Forelimb muscle (tissue), 1 donor: ENCODE measurements around the gene ZNF503. TPM values are rescaled to one million over a fixed set of nuclear protein-coding genes. Genes with fewer than 3 reads are reported as not detected.

ENCODE experiments used
- DNase-seq: peaks from one replicate; pipeline ENCODE4 v3.0.0-alpha.2; 2013; ENCODE audit warnings: low read depth
- polyA plus RNA-seq: library from polyadenylated mRNA; unstranded; fragments of 120-200 nt; gene quantifications from one replicate; pipeline ENCODE4 v1.2.1, GENCODE V29; 2013; ENCODE audit not compliant: insufficient read length

Gene ZNF503
- polyA plus RNA-seq: 10.8 TPM

- peak; percentile 91 for DNase-seq
These were observed at the start of gene ZNF503 for GRCh38 chr10:75401569-75402485. TSS of gene ZNF503 (minus strand) at chr10:75401764. CDS start at chr10:75401419, 345 bp downstream.

- DNase-seq: no peak
These were observed 49.4 kb upstream of the ZNF503 start for GRCh38 chr10:75450644-75451640.

- DNase-seq: no peak
These were observed 48.5 kb upstream of the ZNF503 start for GRCh38 chr10:75450075-75450445.

- DNase-seq: no peak
These were observed 48.0 kb upstream of the ZNF503 start for GRCh38 chr10:75449382-75450074.

- DNase-seq: no peak
These were observed 46.6 kb upstream of the ZNF503 start for GRCh38 chr10:75448166-75448565.

- no peak for DNase-seq
These were observed 44.9 kb upstream of the ZNF503 start for GRCh38 chr10:75446508-75446907.

- no peak for DNase-seq
These were observed 43.3 kb upstream of the ZNF503 start for GRCh38 chr10:75444781-75445386.

GRCh38 chr10:75443362-75443761 is 41.8 kb upstream of the ZNF503 start:
- no peak for DNase-seq

- DNase-seq: no peak
These were observed 40.1 kb upstream of the ZNF503 start for GRCh38 chr10:75441682-75442081.

GRCh38 chr10:75441196-75441595 is 39.6 kb upstream of the ZNF503 start:
- no peak for DNase-seq

- no peak for DNase-seq
These were observed 38.8 kb upstream of the ZNF503 start for GRCh38 chr10:75440271-75440793.

- DNase-seq: no peak
These were observed 38.2 kb upstream of the ZNF503 start for GRCh38 chr10:75439811-75440210.

GRCh38 chr10:75438275-75438674 is 36.7 kb upstream of the ZNF503 start:
- DNase-seq: no peak

- DNase-seq: no peak
These were observed 36.1 kb upstream of the ZNF503 start for GRCh38 chr10:75437693-75438092.

GRCh38 chr10:75436896-75437295 is 35.3 kb upstream of the ZNF503 start:
- no peak for DNase-seq

- no peak for DNase-seq
These were observed 33.7 kb upstream of the ZNF503 start for GRCh38 chr10:75435291-75435690.

- no peak for DNase-seq
These were observed 32.7 kb upstream of the ZNF503 start for GRCh38 chr10:75434291-75434690.

GRCh38 chr10:75433216-75433615 is 31.7 kb upstream of the ZNF503 start:
- DNase-seq: no peak

- no peak for DNase-seq
These were observed 31.2 kb upstream of the ZNF503 start for GRCh38 chr10:75432763-75433162.

- DNase-seq: no peak
These were observed 30.6 kb upstream of the ZNF503 start for GRCh38 chr10:75432176-75432575.
